GM12878 (cell line): ENCODE data around the gene CD164L2. TPM values are rescaled to one million over a fixed set of nuclear protein-coding genes. Genes with fewer than 3 reads are reported as not detected.

Experiments
- ATAC-seq: fragments of 200-7000 bp; cut with Tn5 transposase; 3 replicates; pipeline ENCODE4 v1.9.1; 2020; ENCODE audit warnings: mild to moderate bottlenecking, moderate library complexity
- BruUV-seq: library from RNA; stranded (reverse); fragments of 400-500 nt; replicated peaks from 2 replicates; lab custom pipeline; 2021; lab: Mats Ljungman, UMichigan
- CTCF ChIA-PET: fragments of 300-600 bp; sonication (Branson Sonifier 250); formaldehyde crosslinking; extraction: SDS; loops from one replicate; lab custom pipeline; 2021; ENCODE audit warnings: inconsistent platforms; lab: Yijun Ruan, JAX
- POLR2A ChIA-PET: fragments of 350-600 bp; formaldehyde crosslinking; extraction: SDS; loops from one replicate; lab custom pipeline; 2021; ENCODE audit warnings: inconsistent platforms; lab: Charles Lee
- RAD21 ChIA-PET: fragments of 300-600 bp; sonication (Branson Sonifier 250); formaldehyde crosslinking; loops from one replicate; lab custom pipeline; 2023; ENCODE audit warnings: antibody characterized with exemption; ENCODE audit not compliant: unreplicated experiment; lab: Charles Lee
- SMC1A ChIA-PET: fragments of 300-600 bp; sonication (Branson Sonifier 250); formaldehyde crosslinking; loops from one replicate; lab custom pipeline; 2023; ENCODE audit not compliant: unreplicated experiment, uncharacterized antibody; lab: Charles Lee
- DNase-seq: peaks from one replicate; pipeline ENCODE4 v3.0.0-alpha.2; 2011; ENCODE audit warnings: low read depth, low spot score
- FAIRE-seq: peaks from 3 replicates; lab custom pipeline; 2011; peaks lifted over from hg19 to GRCh38; lab: Jason Lieb, UNC
- H2AFZ ChIP-seq: 2 replicates; pipeline ENCODE4 v1.6.0; 2011; ENCODE audit warnings: low read depth, low read length, control low read depth; ENCODE audit not compliant: control insufficient read depth
- H3K27ac ChIP-seq: 2 replicates; pipeline ENCODE4 v1.5.1; 2011; ENCODE audit warnings: control low read depth; ENCODE audit not compliant: control insufficient read depth, insufficient read depth
- H3K27me3 ChIP-seq, 2 experiments: replicated peaks in 1 of 2; 2 replicates each; pipeline versions ENCODE4 v1.6.0 to v1.6.1; 2011; ENCODE audit warnings: low read length in 1 of 2; ENCODE audit not compliant: control insufficient read depth in 2 of 2, insufficient read depth in 2 of 2
- H3K36me3 ChIP-seq, 2 experiments: 2 replicates each; pipeline ENCODE4 v1.5.1; 2011; ENCODE audit warnings: low read length in 1 of 2; ENCODE audit not compliant: control insufficient read depth in 2 of 2, insufficient read depth in 2 of 2
- H3K4me1 ChIP-seq: 2 replicates; pipeline ENCODE4 v1.6.1; 2011; ENCODE audit warnings: mild to moderate bottlenecking, low read length, moderate library complexity, mixed read lengths; ENCODE audit not compliant: control insufficient read depth, insufficient read depth
- H3K4me2 ChIP-seq: 2 replicates; pipeline ENCODE4 v1.6.0; 2011; ENCODE audit warnings: control low read depth; ENCODE audit not compliant: control insufficient read depth, insufficient read depth
- H3K4me3 ChIP-seq: fragments of 200-600 bp; sonication (generic); 2 replicates; pipeline ENCODE4 v1.5.1; 2016
- H3K79me2 ChIP-seq: 2 replicates; pipeline ENCODE4 v1.6.0; 2011; ENCODE audit warnings: low read length; ENCODE audit not compliant: control insufficient read depth, insufficient read depth
- H3K9ac ChIP-seq: 2 replicates; pipeline ENCODE4 v1.8.0; 2011; ENCODE audit warnings: low read length, control low read depth, mixed read lengths; ENCODE audit not compliant: control insufficient read depth, insufficient read depth
- H3K9me3 ChIP-seq: replicated peaks from 3 replicates; pipeline ENCODE4 v1.5.1; 2011; ENCODE audit warnings: mild to moderate bottlenecking, low read length; ENCODE audit not compliant: control insufficient read depth, insufficient read depth
- H4K20me1 ChIP-seq: 2 replicates; pipeline ENCODE4 v1.6.0; 2011; ENCODE audit not compliant: control insufficient read depth, insufficient read depth
- ATF2 ChIP-seq: IDR thresholded peaks from 2 replicates; pipeline ENCODE4 v1.6.1; 2012; ENCODE audit warnings: low read length, inconsistent platforms
- ATF7 ChIP-seq: fragments of 450-650 bp; IDR thresholded peaks from 2 replicates; pipeline ENCODE4 v1.6.1; 2016; ENCODE audit warnings: low read depth, mild to moderate bottlenecking
- BCL11A ChIP-seq: IDR thresholded peaks from 2 replicates; pipeline ENCODE4 v1.6.1; 2011; ENCODE audit warnings: low read depth, low read length
- CHD2 ChIP-seq: IDR thresholded peaks from 2 replicates; pipeline ENCODE4 v1.6.1; 2011; ENCODE audit warnings: low read depth, low read length, improper control_type of control experiment, borderline replicate concordance
- CHD4 ChIP-seq: fragments of 200-600 bp; sonication (generic); IDR thresholded peaks from 2 replicates; pipeline ENCODE4 v1.6.1; 2016; ENCODE audit warnings: mild to moderate bottlenecking
- EED ChIP-seq: sonication (generic); IDR thresholded peaks from 2 replicates; pipeline ENCODE4 v1.6.1; 2016; ENCODE audit warnings: antibody characterized with exemption, low read depth
- EZH2 ChIP-seq: IDR thresholded peaks from 2 replicates; pipeline ENCODE4 v1.6.1; 2012; ENCODE audit warnings: low read depth, mild to moderate bottlenecking, control low read depth, inconsistent platforms, low read length, borderline replicate concordance; ENCODE audit not compliant: control insufficient read depth
- HCFC1 ChIP-seq: fragments of 150-350 bp; IDR thresholded peaks from 2 replicates; pipeline ENCODE4 v1.6.1; 2014; ENCODE audit warnings: low read length
- HDAC6 ChIP-seq: fragments of 200-600 bp; sonication (generic); IDR thresholded peaks from one replicate; pipeline ENCODE4 v1.8.0; 2017; ENCODE audit warnings: antibody characterized with exemption; ENCODE audit not compliant: unreplicated experiment
- IRF3 ChIP-seq: fragments of 450-650 bp; IDR thresholded peaks from 2 replicates; pipeline ENCODE4 v1.6.1; 2014; ENCODE audit warnings: mild to moderate bottlenecking
- MYB ChIP-seq: fragments of 150-350 bp; IDR thresholded peaks from 2 replicates; pipeline ENCODE4 v1.6.1; 2014; ENCODE audit warnings: mild to moderate bottlenecking, low read depth, low read length, borderline replicate concordance
- NFXL1 ChIP-seq: fragments of 450-650 bp; IDR thresholded peaks from 2 replicates; pipeline ENCODE4 v1.6.1; 2017; ENCODE audit warnings: antibody characterized with exemption, mild to moderate bottlenecking, borderline replicate concordance
- NR2C1 ChIP-seq: fragments of 450-650 bp; IDR thresholded peaks from 2 replicates; pipeline ENCODE4 v1.6.1; 2017; ENCODE audit warnings: antibody characterized with exemption, mild to moderate bottlenecking, moderate library complexity
- SIX5 ChIP-seq: IDR thresholded peaks from 2 replicates; pipeline ENCODE4 v1.6.1; 2011; ENCODE audit warnings: mild to moderate bottlenecking, low read depth, low read length, moderate library complexity; ENCODE audit not compliant: severe bottlenecking
- SUPT20H ChIP-seq: IDR thresholded peaks from 2 replicates; pipeline ENCODE4 v1.6.1; 2011; ENCODE audit warnings: low read depth, mild to moderate bottlenecking, low read length, moderate library complexity, borderline replicate concordance; ENCODE audit not compliant: control insufficient read depth
- ZBTB11 ChIP-seq: fragments of 450-650 bp; formaldehyde crosslinking; IDR thresholded peaks from 2 replicates; pipeline ENCODE4 v1.5.0; 2022; ENCODE audit warnings: mild to moderate bottlenecking, missing genetic modification characterization
- ZZZ3 ChIP-seq: IDR thresholded peaks from 2 replicates; pipeline ENCODE4 v1.6.1; 2011; ENCODE audit warnings: low read depth; ENCODE audit not compliant: control insufficient read depth, insufficient read length
- WGBS: methylation state at CpG from one replicate; pipeline ENCODE4 v1.1.6; 2016; ENCODE audit warnings: low lambda C conversion rate; ENCODE audit not compliant: insufficient replicate concordance, insufficient coverage; ENCODE audit errors: missing lambda C conversion rate; 5-methylcytosine and 5-hydroxymethylcytosine counted together
- in situ Hi-C: fragments of 300-500 bp; cut with MboI; formaldehyde crosslinking; loops from 9 replicates; pipeline ENCODE4 v1.14.3; 2018; ENCODE audit warnings: mixed read lengths
- intact Hi-C: fragments of 100-400 bp; cut with micrococcal nuclease; formaldehyde crosslinking; loops from one replicate; pipeline ENCODE4 v1.14.2; 2022; ENCODE audit not compliant: unreplicated experiment
- polyA plus RNA-seq, 11 experiments: library from polyadenylated mRNA; depleted of rRNA in 4 of 11; unstranded in 6 of 11; stranded (reverse) in 5 of 11; fragments of >200 nt; fragmentation: Nextera tagmentation in 4 of 11; fragmentation: Illumina TruSeq in 1 of 11; extraction: Ambion mirVana in 4 of 11; extraction: Trizol in 1 of 11; gene quantifications; 1 replicate in 1 of 11; 2 replicates in 10 of 11; pipeline versions ENCODE4 v1.2.1 to v1.2.3, GENCODE V29; 2011 to 2016; ENCODE audit warnings: inconsistent platforms in 2 of 11, missing spikeins in 2 of 11, low read depth in 1 of 11
- total RNA-seq, 4 experiments: library from RNA; depleted of rRNA in 3 of 4; stranded (reverse); fragments of >200 nt in 3 of 4; fragmentation: Illumina TruSeq in 1 of 4; extraction: Trizol in 1 of 4; gene quantifications; 2 replicates each; pipeline versions ENCODE4 v1.2.1 to v1.2.3, GENCODE V29; 2013 to 2021

The CD164L2 gene
- total and polyA plus RNA-seq, 10 of the 15 experiments (the other 5 are each of a cell fraction or from before 2014, with no cell fraction given), result not detected

GRCh38 chr1:27346357-27346756 is 36.8 kb downstream of the CD164L2 start:
- no peak overlapping the region for H2AFZ ChIP-seq
- no peaks in the 10 kb centered on the region for H3K9me3 ChIP-seq
- ChIA-PET POLR2A (interaction anchor here (0.5 kb wide), 1 partner anchor 27 kb away, joined by 3 read pairs; no protein-coding TSS in a partner anchor), SMC1A (interaction anchor here (1.6 kb wide), 1 partner anchor 46 kb away, joined by 4 read pairs; no protein-coding TSS in a partner anchor), CTCF (interaction anchor here (0.6 to 3.1 kb wide), 6 partner anchors 11 to 149 kb away, joined by 3 to 12 read pairs (median 8); partner anchors contain the start of gene MAP3K6), RAD21 (no interaction called here)
- in situ Hi-C loops, result no loop called here
- ATAC-seq (no peak), FAIRE-seq (no peak), DNase-seq (no peak)
- 97% methylated on average over 8 of the region's 8 CpGs for WGBS
- H3K27me3 ChIP-seq, result no peaks in the 10 kb centered on the region
- no peak overlapping the region for H3K9ac ChIP-seq
- no TSS peak for BruUV-seq
- intact Hi-C loops, result no loop called here
- H3K4me2 ChIP-seq, result no peak overlapping the region
- peaks cover 25% of the 10 kb centered on the region for H3K4me1 ChIP-seq
- no peaks in the 10 kb centered on the region for H3K36me3 ChIP-seq
- no peak overlapping the region for H3K4me3 ChIP-seq
- H3K27ac ChIP-seq, result no peak overlapping the region
- no peaks in the 10 kb centered on the region for H4K20me1 ChIP-seq
- peaks cover 5% of the 10 kb centered on the region for H3K79me2 ChIP-seq
- TF ChIP-seq NR2C1 (no peak), NFXL1 (no peak), HDAC6 (no peak), CHD2 (no peak), EZH2 (no peak), SIX5 (no peak), IRF3 (no peak), CHD4 (no peak), ZZZ3 (no peak), HCFC1 (no peak), BCL11A (no peak), EED (no peak), ATF7 (no peak), SUPT20H (no peak), ZBTB11 (CRISPR knock-in tag) (no peak), MYB (no peak), ATF2 (no peak)
